ENCODE data around the gene C3AR1. TPM values are rescaled to one million over a fixed set of nuclear protein-coding genes. Genes with fewer than 3 reads are reported as not detected.

C3AR1 gene
- total RNA-seq, 1 experiment from 2014 or later: not detected

DNA sequence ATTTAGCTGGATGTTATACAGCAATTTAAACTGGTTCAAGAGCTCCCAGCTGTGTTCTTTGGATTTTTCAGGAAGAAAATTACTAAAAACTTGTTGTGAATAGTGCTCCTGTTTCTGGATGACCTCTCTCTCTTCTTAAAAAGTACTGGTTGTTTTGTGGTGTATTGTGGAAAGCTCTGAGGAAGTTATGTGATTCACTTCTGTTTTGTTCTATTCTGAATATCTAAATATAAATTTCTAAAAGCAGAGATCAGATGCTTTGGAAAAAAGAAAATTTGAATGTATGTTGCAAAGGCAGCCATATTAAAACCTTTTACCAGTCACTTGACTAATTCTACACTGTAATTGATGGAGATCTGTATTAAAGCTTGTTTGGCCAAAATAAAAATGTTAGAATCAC, 3.4 kb upstream of the C3AR1 start:
- Histone ChIP-seq H3K79me1 (ENCODE audit: insufficient read depth, low read depth, low read length, poor library complexity, severe bottlenecking) (no peaks in the 10 kb centered on the region), H2BK5ac (ENCODE audit: insufficient read length, low read length) (no peak overlapping the region), H3K9me3 (ENCODE audit: control insufficient read depth, low read depth, low read length) (no peaks in the 10 kb centered on the region), H3T11ph (ENCODE audit: low read length) (no peak overlapping the region), H4K5ac (ENCODE audit: insufficient read length, low read depth, low read length) (no peak overlapping the region), H2BK15ac (ENCODE audit: low read depth, low read length) (no peak overlapping the region), H3K14ac (ENCODE audit: insufficient read depth, low read length) (no peak overlapping the region), H2AFZ (ENCODE audit: low read length) (no peak overlapping the region), H3K56ac (ENCODE audit: insufficient read length, low read depth, low read length) (no peak overlapping the region), H3K4me2 (ENCODE audit: insufficient read depth, insufficient read length, low read length) (no peak overlapping the region), H3K9ac (ENCODE audit: extremely low read depth, insufficient read length, low read length) (no peak overlapping the region), H2BK120ac (ENCODE audit: low read depth, low read length, poor library complexity, severe bottlenecking) (no peak overlapping the region), H4K8ac (replicated peaks; ENCODE audit: insufficient read length, low read depth, low read length) (no peak overlapping the region), H2BK12ac (ENCODE audit: insufficient read length, low read depth, low read length) (no peak overlapping the region), H4K20me1 (ENCODE audit: control insufficient read depth, insufficient read depth, insufficient read length) (no peaks in the 10 kb centered on the region), H3K27ac (ENCODE audit: insufficient read length, low read depth, low read length) (no peak overlapping the region), H3K27me3 (ENCODE audit: insufficient read depth, low read length) (no peaks in the 10 kb centered on the region), H3K23me2 (ENCODE audit: insufficient read length, low read depth, low read length, poor library complexity, severe bottlenecking) (no peaks in the 10 kb centered on the region), H3K79me2 (ENCODE audit: insufficient read depth, low read length) (no peaks in the 10 kb centered on the region), H3K4ac (ENCODE audit: low read depth, low read length) (no peak overlapping the region), H3K18ac (ENCODE audit: insufficient read length, low read depth, low read length) (no peak overlapping the region), H3K4me1 (ENCODE audit: insufficient read depth, low read length) (no peaks in the 10 kb centered on the region), H2BK20ac (ENCODE audit: low read depth, low read length, poor library complexity, severe bottlenecking) (no peak overlapping the region), H2AK5ac (ENCODE audit: insufficient read length, low read length) (no peak overlapping the region), H3K23ac (ENCODE audit: insufficient read length, low read depth, low read length) (no peak overlapping the region), H4K91ac (ENCODE audit: insufficient read length, low read depth, low read length) (no peak overlapping the region)
- TF ChIP-seq, protein P1, sequence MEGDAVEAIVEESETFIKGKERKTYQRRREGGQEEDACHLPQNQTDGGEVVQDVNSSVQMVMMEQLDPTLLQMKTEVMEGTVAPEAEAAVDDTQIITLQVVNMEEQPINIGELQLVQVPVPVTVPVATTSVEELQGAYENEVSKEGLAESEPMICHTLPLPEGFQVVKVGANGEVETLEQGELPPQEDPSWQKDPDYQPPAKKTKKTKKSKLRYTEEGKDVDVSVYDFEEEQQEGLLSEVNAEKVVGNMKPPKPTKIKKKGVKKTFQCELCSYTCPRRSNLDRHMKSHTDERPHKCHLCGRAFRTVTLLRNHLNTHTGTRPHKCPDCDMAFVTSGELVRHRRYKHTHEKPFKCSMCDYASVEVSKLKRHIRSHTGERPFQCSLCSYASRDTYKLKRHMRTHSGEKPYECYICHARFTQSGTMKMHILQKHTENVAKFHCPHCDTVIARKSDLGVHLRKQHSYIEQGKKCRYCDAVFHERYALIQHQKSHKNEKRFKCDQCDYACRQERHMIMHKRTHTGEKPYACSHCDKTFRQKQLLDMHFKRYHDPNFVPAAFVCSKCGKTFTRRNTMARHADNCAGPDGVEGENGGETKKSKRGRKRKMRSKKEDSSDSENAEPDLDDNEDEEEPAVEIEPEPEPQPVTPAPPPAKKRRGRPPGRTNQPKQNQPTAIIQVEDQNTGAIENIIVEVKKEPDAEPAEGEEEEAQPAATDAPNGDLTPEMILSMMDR (conservative IDR thresholded peaks at IDR 0.05): no peak
- H3K4me1 Mint-ChIP-seq: no peaks in the 10 kb centered on the region
- no peak overlapping the region for H3K4me3 Mint-ChIP-seq
- no peaks in the 10 kb centered on the region; the same call in 1 of the 2 replicates for H3K27me3 Mint-ChIP-seq (ENCODE audit: low read depth)
- no peak for DNase-seq
- no peaks in the 10 kb centered on the region for H3K9me3 Mint-ChIP-seq
- H3K27ac Mint-ChIP-seq: no peak overlapping the region
- H3K36me3 Mint-ChIP-seq (ENCODE audit: insufficient read depth in 1 of 3, low read depth in 3 of 3): no peaks in the 10 kb centered on the region

All from H9 (cell line).